Sciatic nerve (tissue), 2 donors: ENCODE measurements around the gene MAOA. TPM values are rescaled to one million over a fixed set of nuclear protein-coding genes. Genes with fewer than 3 reads are reported as not detected.

Source experiments
- ATAC-seq: fragments of 200-7000 bp; cut with Tn5 transposase; one replicate; pipeline ENCODE4 v1.9.1; 2020; ENCODE audit warnings: mild to moderate bottlenecking, moderate library complexity
- DNase-seq: peaks from one replicate; pipeline ENCODE4 v3.0.0-alpha.2; 2020; ENCODE audit warnings: low spot score
- intact Hi-C: fragments of 100-400 bp; cut with DNase I; formaldehyde crosslinking; loops from one replicate; pipeline ENCODE4 v1.14.2; 2022
- total RNA-seq: library from RNA; stranded (reverse); fragmentation: NEBNext Ultra II Directional; extraction: Animal tissue kit (Norgen Biotek cat#: 25700); gene quantifications from one replicate; pipeline ENCODE4 v1.2.1, GENCODE V29; 2021
- donor health status: DM: no; HTN: no; CAD: no.
- donor health status: DM: no; HTN: no; CAD: no.

MAOA gene
- total RNA-seq, 1 donor from 2014 or later: 12.8 TPM

DNA sequence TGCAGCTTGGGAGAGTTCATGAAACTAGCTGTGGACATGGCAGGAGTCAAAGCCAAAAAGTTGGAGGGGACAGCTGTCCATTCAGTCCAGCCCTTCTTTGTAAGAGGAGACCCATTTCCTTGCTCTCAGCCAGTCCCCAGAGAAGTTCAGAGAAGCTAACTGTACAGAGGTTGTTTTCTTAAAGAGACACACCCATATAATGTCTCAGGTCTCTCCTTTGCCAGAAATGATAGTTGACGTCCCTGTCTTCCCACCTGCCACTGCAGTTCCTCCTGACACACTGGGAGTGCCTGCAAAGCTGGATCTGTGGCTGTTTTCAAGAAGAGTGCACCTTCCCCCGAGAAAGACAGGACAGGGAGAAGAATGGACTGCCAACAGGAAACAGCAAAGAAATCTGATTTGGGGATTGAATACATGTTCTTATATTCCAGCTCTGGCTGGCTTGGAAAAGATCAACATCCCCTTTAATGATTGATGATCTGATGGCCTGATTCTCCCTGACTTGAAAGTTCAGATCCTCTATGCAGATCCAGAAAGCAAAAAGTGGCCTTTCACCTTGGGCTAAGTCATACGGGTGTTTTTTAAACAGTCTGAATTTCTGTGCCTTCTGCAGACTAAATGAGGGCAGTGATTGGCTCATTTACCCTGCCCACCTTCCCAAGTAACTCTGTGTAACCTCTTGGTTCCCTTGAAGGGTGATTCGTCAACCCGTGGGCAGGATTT is 87.2 kb downstream of the MAOA start:
- intact Hi-C loops: no loop called here
- DNase-seq (no peak), ATAC-seq (no peak)

DNA sequence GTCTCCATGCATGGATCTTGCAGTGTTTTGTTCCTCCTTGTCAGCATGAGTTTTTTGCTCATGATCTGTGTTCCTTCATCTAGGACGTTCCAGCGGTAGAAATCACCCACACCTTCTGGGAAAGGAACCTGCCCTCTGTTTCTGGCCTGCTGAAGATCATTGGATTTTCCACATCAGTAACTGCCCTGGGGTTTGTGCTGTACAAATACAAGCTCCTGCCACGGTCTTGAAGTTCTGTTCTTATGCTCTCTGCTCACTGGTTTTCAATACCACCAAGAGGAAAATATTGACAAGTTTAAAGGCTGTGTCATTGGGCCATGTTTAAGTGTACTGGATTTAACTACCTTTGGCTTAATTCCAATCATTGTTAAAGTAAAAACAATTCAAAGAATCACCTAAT is 88.2 kb downstream of the MAOA start:
- ATAC-seq: no peak
- DNase-seq: no peak
- intact Hi-C loops: no loop called here

DNA sequence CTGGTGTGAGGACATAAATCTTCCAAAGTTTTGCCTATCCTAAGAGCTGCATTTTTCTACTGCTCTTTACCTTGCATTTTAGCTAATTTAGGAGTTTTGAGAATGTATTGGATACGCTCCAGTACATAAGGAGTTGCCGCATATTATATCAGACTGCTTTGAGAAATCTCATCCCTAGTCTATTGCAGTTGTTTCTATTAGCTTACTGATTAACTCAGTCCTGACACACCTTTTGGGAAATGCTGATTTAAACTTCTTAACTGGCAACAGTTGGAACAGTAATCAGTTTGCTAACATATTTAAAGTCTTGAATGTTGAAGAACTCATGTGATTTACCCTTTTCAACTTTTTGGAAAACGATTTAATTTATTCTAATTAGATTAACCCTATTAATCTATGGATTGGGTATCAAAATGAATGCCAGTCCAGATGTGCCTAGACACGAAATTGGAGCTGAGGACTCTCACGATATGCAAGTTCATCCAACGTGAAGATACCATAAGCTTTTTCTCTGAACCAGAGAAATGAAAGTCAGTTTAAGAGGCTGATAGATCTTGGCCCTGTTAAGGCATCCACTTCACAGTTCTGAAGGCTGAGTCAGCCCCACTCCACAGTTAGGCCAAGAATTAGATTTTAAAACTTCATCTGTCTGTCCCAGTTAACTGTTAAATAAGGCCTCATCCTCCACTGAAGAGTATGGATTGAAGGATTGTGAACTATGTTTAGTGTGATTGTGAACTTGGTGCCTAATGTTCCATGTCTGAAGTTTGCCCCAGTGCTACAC is 90.0 kb downstream of the MAOA start:
- intact Hi-C loops: no loop called here
- no peak for ATAC-seq
- DNase-seq: no peak

DNA sequence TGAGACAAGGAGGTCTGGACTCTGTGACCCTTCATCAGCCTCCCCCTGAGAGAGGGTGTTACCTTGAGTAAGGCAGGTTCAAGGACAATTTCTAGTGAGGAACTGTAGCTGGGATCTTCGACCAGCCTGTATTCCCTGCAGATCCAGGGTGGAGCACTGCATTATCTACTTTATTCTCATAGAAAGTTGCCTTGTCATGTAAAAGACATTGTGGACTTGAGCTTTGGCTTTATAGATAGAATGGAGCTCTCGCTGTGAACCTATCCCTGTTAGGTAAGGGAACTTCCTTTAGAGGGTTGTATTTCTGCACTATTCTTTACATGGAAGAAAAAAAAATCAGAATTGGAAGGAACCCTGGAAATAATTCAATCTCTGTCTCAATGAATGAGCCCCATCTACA is 91.4 kb downstream of the MAOA start:
- DNase-seq (no peak), ATAC-seq (no peak)
- intact Hi-C loops: no loop called here

DNA sequence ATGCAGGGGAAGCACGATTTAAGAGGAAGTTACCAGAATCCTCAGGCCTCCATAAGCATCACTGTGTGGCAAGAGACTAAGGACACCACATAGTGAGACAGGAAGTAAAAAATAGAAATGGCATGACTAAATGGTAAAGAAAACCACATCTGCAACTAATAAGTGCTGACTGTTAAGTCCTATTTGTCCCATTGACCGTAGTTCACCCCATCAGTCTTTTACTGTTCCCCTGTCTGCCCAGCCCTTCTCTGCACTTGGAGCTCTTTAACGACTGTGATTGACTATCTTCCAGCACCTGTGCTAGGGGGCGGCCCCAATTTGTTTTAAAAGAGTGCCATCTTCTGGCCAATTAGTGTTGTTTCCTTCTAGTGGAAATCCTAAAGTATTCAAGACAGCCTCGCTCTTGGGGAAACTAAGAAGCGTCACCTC is 94.2 kb downstream of the MAOA start:
- peak; percentile 85 for ATAC-seq
- no peak for DNase-seq
- intact Hi-C loops: no loop called here

DNA sequence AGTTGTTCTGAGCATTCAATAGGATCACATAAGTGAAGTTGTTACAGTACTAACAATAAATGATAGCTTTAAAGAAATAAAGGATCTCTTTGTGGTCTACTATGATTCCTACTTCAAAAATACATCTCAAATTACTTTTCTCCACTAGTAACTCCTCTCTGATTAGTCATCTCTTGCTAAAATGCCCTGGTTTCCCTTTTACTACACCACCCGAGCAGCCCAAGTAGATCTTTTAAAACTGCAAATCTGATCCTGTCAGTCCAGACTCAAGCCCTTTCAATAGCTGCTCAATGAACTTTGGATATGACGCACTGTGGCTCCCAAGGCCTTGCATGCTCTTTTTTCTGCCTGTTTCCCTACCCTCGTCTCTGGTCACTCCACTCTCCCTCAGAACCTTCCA is 97.5 kb downstream of the MAOA start:
- intact Hi-C loops: no loop called here
- no peak for DNase-seq
- no peak for ATAC-seq

DNA sequence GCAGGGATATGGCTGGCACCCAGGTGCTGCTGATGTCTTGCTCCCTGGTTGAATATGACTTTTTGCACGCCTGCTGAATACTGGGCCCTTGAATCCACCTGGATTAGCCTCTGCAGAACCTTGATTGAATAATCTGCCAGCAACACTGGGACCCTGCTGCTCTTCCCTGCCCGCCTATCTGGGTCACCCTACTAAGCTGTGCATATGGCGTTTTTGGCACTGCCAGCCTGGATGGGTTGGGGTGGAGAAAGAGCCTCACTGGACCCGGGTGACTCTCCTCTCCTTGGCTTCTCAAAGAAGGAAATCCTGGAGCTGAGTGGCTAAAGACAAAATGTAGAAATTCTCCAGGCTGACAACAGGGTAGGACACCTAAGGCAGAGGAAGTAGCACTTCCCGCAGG is 100.0 kb downstream of the MAOA start:
- DNase-seq (no peak), ATAC-seq (no peak)
- intact Hi-C loops: no loop called here

DNA sequence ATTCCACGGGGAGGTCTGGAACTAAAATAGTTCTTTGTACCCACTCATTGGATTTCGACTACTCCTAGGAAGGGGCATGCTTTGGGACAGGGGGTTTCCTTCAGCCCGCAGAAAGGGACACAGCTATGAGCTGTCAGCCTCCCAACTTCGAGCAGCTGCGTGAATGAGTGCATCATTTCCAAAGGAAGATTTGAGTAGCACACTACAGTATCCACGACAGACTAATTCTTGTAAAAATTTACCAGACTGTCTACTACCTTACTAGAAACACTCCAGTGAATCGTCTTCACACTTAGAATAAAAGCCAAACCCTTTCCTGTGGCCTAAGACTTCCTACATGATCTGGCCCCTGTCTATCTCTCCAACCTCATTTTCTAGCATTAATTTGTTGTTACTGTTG is 101.9 kb downstream of the MAOA start:
- ATAC-seq (no peak), DNase-seq (no peak)
- intact Hi-C loops: no loop called here

DNA sequence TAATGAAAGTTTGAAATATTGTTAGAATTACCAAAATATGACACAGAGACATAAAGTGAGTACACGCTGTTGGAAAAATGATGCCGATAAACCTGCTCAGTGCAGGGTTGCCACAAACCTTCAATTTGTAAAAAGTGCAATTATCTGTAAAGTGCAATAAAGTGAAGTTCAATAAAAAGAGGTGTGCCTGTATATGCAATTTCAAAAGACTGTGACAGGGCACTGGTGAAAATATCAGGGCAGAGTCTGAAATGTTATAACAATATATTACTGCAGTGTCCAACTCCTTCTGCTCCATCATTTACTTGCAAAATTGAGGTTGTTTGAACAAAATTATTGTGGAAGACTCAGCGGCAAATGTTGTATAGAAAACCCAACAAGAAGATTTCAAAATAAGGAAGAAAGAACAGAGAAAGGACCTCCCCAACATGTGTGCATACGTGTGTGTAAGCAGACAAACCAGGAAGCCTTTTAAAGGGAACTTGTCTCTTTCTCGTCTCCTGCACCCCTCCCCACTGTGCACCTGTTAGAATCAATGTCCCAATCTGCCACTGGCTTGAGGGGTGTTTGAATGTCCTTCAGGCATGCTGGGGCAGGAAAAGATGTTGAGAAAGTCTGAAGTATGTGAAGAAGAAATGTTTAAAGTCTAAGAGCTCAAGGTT is 130.0 kb downstream of the MAOA start:
- ATAC-seq (no peak), DNase-seq (no peak)
- intact Hi-C loops: no loop called here

Other genes starting within 250 kb of the MAOA start
- 18.9 TPM for gene MAOB, start 226.2 kb downstream of the MAOA start, total RNA-seq